GM23248 (cell line): Measurements from ENCODE around the gene ACAN. TPM values are rescaled to one million over a fixed set of nuclear protein-coding genes. Genes with fewer than 3 reads are reported as not detected.
"Not testable (repeated sequence)": the region's sequence is repeated elsewhere in the genome, so short reads cannot be mapped to it uniquely, and the experiment has no call there.

Experiments used
- DNase-seq: peaks from one replicate; pipeline ENCODE4 v3.0.0-alpha.2; 2015
- H2AFZ ChIP-seq: fragments of 200-600 bp; sonication (generic); 2 replicates; pipeline ENCODE4 v1.6.1; 2016; ENCODE audit warnings: antibody characterized with exemption
- H3F3A ChIP-seq: fragments of 200-600 bp; sonication (generic); 2 replicates; pipeline ENCODE4 v1.6.1; 2016; ENCODE audit warnings: mild to moderate bottlenecking, antibody characterized with exemption, mixed run types; ENCODE audit not compliant: insufficient read depth
- H3K27ac ChIP-seq: fragments of 200-600 bp; sonication (generic); 2 replicates; pipeline ENCODE4 v1.5.1; 2016; ENCODE audit warnings: mild to moderate bottlenecking
- H3K27me3 ChIP-seq: fragments of 200-600 bp; sonication (generic); replicated peaks from 2 replicates; pipeline ENCODE4 v1.6.1; 2016; ENCODE audit warnings: mild to moderate bottlenecking; ENCODE audit not compliant: insufficient read depth
- H3K36me3 ChIP-seq: fragments of 200-600 bp; sonication (generic); 2 replicates; pipeline ENCODE4 v1.6.1; 2016; ENCODE audit warnings: low read depth, mild to moderate bottlenecking
- H3K4me1 ChIP-seq: fragments of 200-600 bp; sonication (generic); 2 replicates; pipeline ENCODE4 v1.6.1; 2016; ENCODE audit warnings: mild to moderate bottlenecking; ENCODE audit not compliant: insufficient read depth
- H3K4me2 ChIP-seq: fragments of 200-600 bp; sonication (generic); one replicate; pipeline ENCODE4 v1.6.1; 2016; ENCODE audit warnings: mild to moderate bottlenecking; ENCODE audit not compliant: unreplicated experiment
- H3K4me3 ChIP-seq: fragments of 200-600 bp; sonication (generic); 2 replicates; pipeline ENCODE4 v1.5.1; 2016; ENCODE audit warnings: mild to moderate bottlenecking
- H3K79me2 ChIP-seq: fragments of 200-600 bp; sonication (generic); 2 replicates; pipeline ENCODE4 v1.6.1; 2016; ENCODE audit warnings: mild to moderate bottlenecking; ENCODE audit not compliant: insufficient read depth
- H3K9ac ChIP-seq: fragments of 200-600 bp; sonication (generic); 2 replicates; pipeline ENCODE4 v1.6.1; 2016; ENCODE audit warnings: mild to moderate bottlenecking
- H3K9me2 ChIP-seq: fragments of 200-600 bp; sonication (generic); 2 replicates; pipeline ENCODE4 v1.6.1; 2016; ENCODE audit warnings: mixed run types, mild to moderate bottlenecking, moderate library complexity; ENCODE audit not compliant: insufficient read depth
- H3K9me3 ChIP-seq: fragments of 200-600 bp; sonication (generic); one replicate; pipeline ENCODE4 v1.6.1; 2017; ENCODE audit warnings: low read depth
- H4K20me1 ChIP-seq: fragments of 200-600 bp; sonication (generic); 2 replicates; pipeline ENCODE4 v1.6.0; 2016; ENCODE audit not compliant: insufficient read depth
- EZH2 ChIP-seq: fragments of 200-600 bp; sonication (generic); IDR thresholded peaks from 2 replicates; pipeline ENCODE4 v1.6.1; 2018; ENCODE audit warnings: antibody characterized with exemption, mild to moderate bottlenecking; ENCODE audit not compliant: insufficient read depth, poor library complexity, severe bottlenecking
- EZH2phosphoT487 ChIP-seq: fragments of 200-600 bp; sonication (generic); IDR thresholded peaks from 2 replicates; pipeline ENCODE4 v1.6.1; 2018; ENCODE audit warnings: antibody characterized with exemption, moderate library complexity, mild to moderate bottlenecking, low read depth; ENCODE audit not compliant: insufficient read depth
- WGBS, 2 experiments: methylation state at CpG; one replicate each; pipeline ENCODE4 v1.1.6; 2015 to 2017; ENCODE audit warnings: low lambda C conversion rate in 2 of 2, low coverage in 1 of 2; ENCODE audit errors: missing lambda C conversion rate in 2 of 2; 5-methylcytosine and 5-hydroxymethylcytosine counted together
- in situ Hi-C: fragments of 300-500 bp; cut with MboI; formaldehyde crosslinking; loops from 2 replicates; pipeline ENCODE4 v1.15.0; 2020
- polyA plus RNA-seq: library from polyadenylated mRNA; unstranded; fragments of >200 nt; fragmentation: Nextera tagmentation; extraction: Ambion mirVana; gene quantifications from 2 replicates; pipeline ENCODE4 v1.2.1, GENCODE V29; 2016
- total RNA-seq: library from RNA; depleted of rRNA; stranded (reverse); fragments of >200 nt; shearing (Covaris generic); gene quantifications from 2 replicates; pipeline ENCODE4 v1.2.3, GENCODE V29; 2014; rRNA removed

Gene ACAN
- total and polyA plus RNA-seq, 2 experiments from 2014 or later, result not detected

- Histone ChIP-seq H2AFZ (no peak overlapping the region), H4K20me1 (no peaks in the 10 kb centered on the region), H3K27me3 (no peaks in the 10 kb centered on the region), H3K79me2 (no peaks in the 10 kb centered on the region), H3K4me2 (peak overlapping the region; percentile 29), H3F3A (peaks cover 15% of the 10 kb centered on the region; the same call in 1 of the 2 replicates), H3K9me3 (no peaks in the 10 kb centered on the region), H3K36me3 (no peaks in the 10 kb centered on the region), H3K9ac (0 out of 2 replicates have a peak overlapping the region, but pooled peaks have one; percentile 4), H3K27ac (peak overlapping the region; percentile 50), H3K9me2 (no peaks in the 10 kb centered on the region), H3K4me3 (no peak overlapping the region), H3K4me1 (peaks cover 29% of the 10 kb centered on the region)
- TF ChIP-seq EZH2phosphoT487, result peak; percentile 86; the same call in 1 of the 2 replicates
- no peak for TF ChIP-seq EZH2
- DNase-seq, result peak; percentile 98
- in situ Hi-C loops, result no loop called here
- WGBS, 2 experiments, result 7 to 10% methylated on average over 4 of the region's 4 CpGs
These were observed 115.5 kb downstream of the ACAN start for GRCh38 chr15:88918738-88919137.

- Histone ChIP-seq H3K27me3 (no peaks in the 10 kb centered on the region), H3K9me2 (no peaks in the 10 kb centered on the region), H2AFZ (no peak overlapping the region), H3F3A (peaks cover 15% of the 10 kb centered on the region; the same call in 1 of the 2 replicates), H3K4me1 (peaks cover 29% of the 10 kb centered on the region), H3K9ac (peak overlapping the region; percentile 37; the same call in 1 of the 2 replicates), H4K20me1 (no peaks in the 10 kb centered on the region), H3K27ac (peak overlapping the region; percentile 85), H3K9me3 (no peaks in the 10 kb centered on the region), H3K4me2 (peak overlapping the region; percentile 53), H3K79me2 (no peaks in the 10 kb centered on the region), H3K36me3 (no peaks in the 10 kb centered on the region), H3K4me3 (no peak overlapping the region; the same call in 1 of the 2 replicates)
- in situ Hi-C loops, result no loop called here
- TF ChIP-seq EZH2 (no peak), EZH2phosphoT487 (no peak)
- WGBS, 2 experiments, result 72 to 73% methylated on average over 9 of the region's 9 CpGs
- peak; percentile 72 for DNase-seq
These were observed 117.1 kb downstream of the ACAN start for GRCh38 chr15:88920186-88920891.

- H2AFZ ChIP-seq, H3K36me3 ChIP-seq, in situ Hi-C loops, H3K9me2 ChIP-seq, H3K4me3 ChIP-seq, H3K79me2 ChIP-seq, H3K27me3 ChIP-seq, H3K9me3 ChIP-seq, H4K20me1 ChIP-seq: not testable (repeated sequence)
- 58 to 60% methylated on average over 12 of the region's 12 CpGs for WGBS, 2 experiments
- Histone ChIP-seq H3K27ac (peak overlapping the region; percentile 85), H3K4me1 (peaks cover 29% of the 10 kb centered on the region), H3K9ac (peak overlapping the region; percentile 37; the same call in 1 of the 2 replicates), H3K4me2 (peak overlapping the region; percentile 55), H3F3A (peaks cover 15% of the 10 kb centered on the region; the same call in 1 of the 2 replicates)
- peak; percentile 90 for DNase-seq
These were observed 117.7 kb downstream of the ACAN start for GRCh38 chr15:88920892-88921435.

Other genes with a start within 250 kb of the ACAN start
- gene AEN, start 182.1 kb upstream of the ACAN start, total RNA-seq, result 35.9 and 49.1 TPM in 2 replicates
- 22.3 and 23.9 TPM in 2 replicates for gene AEN, start 182.1 kb upstream of the ACAN start, polyA plus RNA-seq
- not detected in 2 replicates for gene ISG20, start 164.4 kb upstream of the ACAN start, total RNA-seq
- gene ISG20, start 164.4 kb upstream of the ACAN start, polyA plus RNA-seq, result 0.93 and 1.4 TPM in 2 replicates
- 2.9 and 6.7 TPM in 2 replicates for gene HAPLN3, start 92.1 kb downstream of the ACAN start, total RNA-seq
- 3.3 and 4.5 TPM in 2 replicates for gene HAPLN3, start 92.1 kb downstream of the ACAN start, polyA plus RNA-seq
- 334 and 355 TPM in 2 replicates for gene MFGE8, start 109.9 kb downstream of the ACAN start, total RNA-seq
- gene MFGE8, start 109.9 kb downstream of the ACAN start, polyA plus RNA-seq, result 411 and 437 TPM in 2 replicates